ENCODE results near the gene ALG10B. TPM values are rescaled to one million over a fixed set of nuclear protein-coding genes. Genes with fewer than 3 reads are reported as not detected.

Gene ALG10B
- total RNA-seq, 4 donors from 2014 or later = 11.6 to 66.6 (median 21.9) TPM

DNA sequence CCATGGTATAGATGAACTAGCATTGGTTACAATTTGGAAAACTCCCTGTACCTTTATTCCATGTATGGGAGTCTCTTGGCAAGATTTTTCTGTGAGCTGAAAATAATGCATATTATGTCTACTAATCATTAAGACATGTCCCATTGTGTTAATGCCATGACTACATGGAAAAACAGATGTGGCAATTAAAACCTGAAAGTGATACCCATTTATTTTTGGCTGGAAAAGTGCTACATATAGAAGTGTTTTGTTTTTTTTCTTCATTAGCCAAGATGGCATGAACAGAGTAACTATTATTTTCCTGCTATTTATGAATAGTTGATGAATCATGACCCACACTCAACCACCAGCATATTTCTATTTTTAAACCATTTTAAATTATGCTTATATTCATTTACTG, 58.2 kb downstream of the ALG10B start:
- Histone ChIP-seq H3K4me1 (no peaks in the 10 kb centered on the region), H3K27me3 (no peaks in the 10 kb centered on the region), H3K27ac (no peak overlapping the region), H3K4me3 (no peak overlapping the region), H3K9me3 (no peaks in the 10 kb centered on the region), H3K36me3 (no peaks in the 10 kb centered on the region)
- TF ChIP-seq, protein P1, sequence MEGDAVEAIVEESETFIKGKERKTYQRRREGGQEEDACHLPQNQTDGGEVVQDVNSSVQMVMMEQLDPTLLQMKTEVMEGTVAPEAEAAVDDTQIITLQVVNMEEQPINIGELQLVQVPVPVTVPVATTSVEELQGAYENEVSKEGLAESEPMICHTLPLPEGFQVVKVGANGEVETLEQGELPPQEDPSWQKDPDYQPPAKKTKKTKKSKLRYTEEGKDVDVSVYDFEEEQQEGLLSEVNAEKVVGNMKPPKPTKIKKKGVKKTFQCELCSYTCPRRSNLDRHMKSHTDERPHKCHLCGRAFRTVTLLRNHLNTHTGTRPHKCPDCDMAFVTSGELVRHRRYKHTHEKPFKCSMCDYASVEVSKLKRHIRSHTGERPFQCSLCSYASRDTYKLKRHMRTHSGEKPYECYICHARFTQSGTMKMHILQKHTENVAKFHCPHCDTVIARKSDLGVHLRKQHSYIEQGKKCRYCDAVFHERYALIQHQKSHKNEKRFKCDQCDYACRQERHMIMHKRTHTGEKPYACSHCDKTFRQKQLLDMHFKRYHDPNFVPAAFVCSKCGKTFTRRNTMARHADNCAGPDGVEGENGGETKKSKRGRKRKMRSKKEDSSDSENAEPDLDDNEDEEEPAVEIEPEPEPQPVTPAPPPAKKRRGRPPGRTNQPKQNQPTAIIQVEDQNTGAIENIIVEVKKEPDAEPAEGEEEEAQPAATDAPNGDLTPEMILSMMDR (IDR thresholded peaks at IDR 0.05) = no peak
- TF ChIP-seq POLR2A (IDR thresholded peaks at IDR 0.05) = no peak
- DNase-seq = no peak
- intact Hi-C loops (cut with DNase I; ENCODE audit: low total_unique reads) = no loop called here

Small RNA genes within 50 kb of the gene (small RNA-seq; reads per million reads assigned to genes)
- gene RF00019 = not detected

Measured in uterus (tissue), 4 donors.